Astrocyte (in vitro differentiated cells and primary cell): ENCODE results near the gene FAM240A. TPM values are rescaled to one million over a fixed set of nuclear protein-coding genes. Genes with fewer than 3 reads are reported as not detected.

Source experiments
- DNase-seq: peaks from one replicate; pipeline ENCODE4 v3.0.0-alpha.2; 2010; ENCODE audit warnings: low read depth
- FAIRE-seq: peaks from 2 replicates; lab custom pipeline; 2011; peaks lifted over from hg19 to GRCh38; lab: Jason Lieb, UNC
- H2AFZ ChIP-seq: 2 replicates; pipeline ENCODE4 v1.6.0; 2012; ENCODE audit warnings: low read depth, low read length, inconsistent platforms
- H3K27ac ChIP-seq: 2 replicates; pipeline ENCODE4 v1.5.1; 2011; ENCODE audit warnings: low read depth, low read length, inconsistent platforms
- H3K27me3 ChIP-seq: 2 replicates; pipeline ENCODE4 v1.6.0; 2011; ENCODE audit warnings: low read length, inconsistent platforms; ENCODE audit not compliant: insufficient read depth
- H3K36me3 ChIP-seq: 2 replicates; pipeline ENCODE4 v1.5.1; 2011; ENCODE audit warnings: low read length, inconsistent platforms; ENCODE audit not compliant: insufficient read depth
- H3K4me1 ChIP-seq: 2 replicates; pipeline ENCODE4 v1.5.1; 2011; ENCODE audit warnings: low read length, inconsistent platforms; ENCODE audit not compliant: insufficient read depth
- H3K4me2 ChIP-seq: 2 replicates; pipeline ENCODE4 v1.6.0; 2012; ENCODE audit warnings: low read length, inconsistent platforms
- H3K4me3 ChIP-seq: 2 replicates; pipeline ENCODE4 v1.5.1; 2011; ENCODE audit warnings: low read depth, mild to moderate bottlenecking, low read length, inconsistent platforms; ENCODE audit not compliant: insufficient read depth
- H3K79me2 ChIP-seq: 2 replicates; pipeline ENCODE4 v1.6.0; 2012; ENCODE audit warnings: mild to moderate bottlenecking, low read length, inconsistent platforms; ENCODE audit not compliant: insufficient read depth
- H3K9ac ChIP-seq: 2 replicates; pipeline ENCODE4 v1.6.0; 2012; ENCODE audit warnings: mild to moderate bottlenecking, low read length, inconsistent platforms
- H3K9me3 ChIP-seq: 2 replicates; pipeline ENCODE4 v1.5.1; 2012; ENCODE audit warnings: low read depth, mild to moderate bottlenecking, low read length, inconsistent platforms; ENCODE audit not compliant: insufficient read depth
- H4K20me1 ChIP-seq: 2 replicates; pipeline ENCODE4 v1.6.0; 2012; ENCODE audit warnings: low read length, inconsistent platforms; ENCODE audit not compliant: insufficient read depth
- H3K27ac Mint-ChIP-seq: one replicate; pipeline ENCODE4 v1.8.0; 2021; ENCODE audit warnings: mild to moderate bottlenecking, mixed read lengths; ENCODE audit not compliant: unreplicated experiment
- H3K27me3 Mint-ChIP-seq: one replicate; pipeline ENCODE4 v1.8.0; 2021; ENCODE audit warnings: low read depth, mixed read lengths; ENCODE audit not compliant: unreplicated experiment
- H3K36me3 Mint-ChIP-seq: one replicate; pipeline ENCODE4 v1.8.0; 2021; ENCODE audit warnings: low read depth, mixed read lengths; ENCODE audit not compliant: unreplicated experiment
- H3K4me1 Mint-ChIP-seq: one replicate; pipeline ENCODE4 v1.8.0; 2021; ENCODE audit warnings: low read depth, mixed read lengths; ENCODE audit not compliant: unreplicated experiment
- H3K4me3 Mint-ChIP-seq: one replicate; pipeline ENCODE4 v1.8.0; 2021; ENCODE audit warnings: mild to moderate bottlenecking, moderate library complexity, mixed read lengths; ENCODE audit not compliant: unreplicated experiment
- H3K9me3 Mint-ChIP-seq: one replicate; pipeline ENCODE4 v1.8.0; 2021; ENCODE audit warnings: mild to moderate bottlenecking, mixed read lengths; ENCODE audit not compliant: unreplicated experiment
- CTCF ChIP-seq: IDR thresholded peaks from 2 replicates; pipeline ENCODE4 v1.5.1; 2011; ENCODE audit warnings: low read depth, mild to moderate bottlenecking, inconsistent platforms, low read length, moderate library complexity; ENCODE audit not compliant: insufficient read depth
- EZH2 ChIP-seq: IDR thresholded peaks from 2 replicates; pipeline ENCODE4 v1.6.1; 2012; ENCODE audit warnings: mild to moderate bottlenecking, low read length, inconsistent platforms; ENCODE audit not compliant: insufficient read depth
- total RNA-seq: library from RNA; stranded (reverse); gene quantifications from 2 replicates; pipeline ENCODE4 v1.2.1, GENCODE V29; 2021

The FAM240A gene
- total RNA-seq, 1 donor from 2014 or later = not detected

DNA sequence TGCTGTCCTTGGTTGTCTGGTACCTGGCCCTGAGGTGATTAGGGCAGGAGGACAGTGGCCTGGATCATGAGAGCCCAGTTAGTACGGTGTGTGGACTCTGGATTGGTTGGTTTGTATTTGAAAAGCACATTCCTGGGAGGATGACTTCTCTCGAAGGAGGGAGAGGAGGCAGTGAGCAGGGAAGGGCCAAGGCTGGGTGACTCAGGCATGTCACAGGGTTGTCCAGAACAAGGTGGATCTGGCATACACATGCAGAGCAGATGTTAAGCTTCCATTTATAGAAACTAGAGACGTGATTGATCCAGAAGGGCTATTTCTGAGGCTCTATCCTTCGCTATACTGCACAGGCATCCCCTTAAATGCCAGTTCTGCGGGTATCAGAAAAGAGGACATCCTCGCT is 34.4 kb downstream of the FAM240A start:
- Mint-ChIP-seq H3K9me3 (peaks cover 5% of the 10 kb centered on the region), H3K27ac (peak overlapping the region; percentile 56)

GRCh38 chr3:46648096-46648495 is 35.8 kb downstream of the FAM240A start:
- no peaks in the 10 kb centered on the region for H3K79me2 ChIP-seq
- Mint-ChIP-seq H3K36me3 (no peaks in the 10 kb centered on the region), H3K9me3 (peaks cover 6% of the 10 kb centered on the region), H3K27ac (no peak overlapping the region), H3K4me1 (peaks cover 5% of the 10 kb centered on the region), H3K4me3 (no peak overlapping the region), H3K27me3 (peaks cover 3% of the 10 kb centered on the region)
- no peaks in the 10 kb centered on the region for H3K9me3 ChIP-seq
- H3K4me2 ChIP-seq = no peak overlapping the region
- FAIRE-seq = no peak
- no peaks in the 10 kb centered on the region for H4K20me1 ChIP-seq
- no peak overlapping the region for H3K9ac ChIP-seq
- no peaks in the 10 kb centered on the region for H3K4me1 ChIP-seq
- no peak for DNase-seq
- no peak overlapping the region for H3K27ac ChIP-seq
- TF ChIP-seq EZH2 (no peak), CTCF (no peak)
- H3K4me3 ChIP-seq = no peak overlapping the region
- no peaks in the 10 kb centered on the region for H3K36me3 ChIP-seq
- no peak overlapping the region for H2AFZ ChIP-seq
- H3K27me3 ChIP-seq = peaks cover 3% of the 10 kb centered on the region

More for the DNA sequence above, 34.4 kb downstream of the FAM240A start:
- Histone ChIP-seq H2AFZ (no peak overlapping the region), H3K27ac (no peak overlapping the region), H4K20me1 (no peaks in the 10 kb centered on the region), H3K4me3 (no peak overlapping the region), H3K9me3 (no peaks in the 10 kb centered on the region), H3K9ac (no peak overlapping the region), H3K27me3 (peaks cover 5% of the 10 kb centered on the region), H3K4me2 (no peak overlapping the region), H3K36me3 (no peaks in the 10 kb centered on the region), H3K79me2 (no peaks in the 10 kb centered on the region), H3K4me1 (no peaks in the 10 kb centered on the region)
- peaks cover 3% of the 10 kb centered on the region for H3K27me3 Mint-ChIP-seq
- no peak overlapping the region for H3K4me3 Mint-ChIP-seq
- H3K4me1 Mint-ChIP-seq = peaks cover 5% of the 10 kb centered on the region
- peak; percentile 54 for DNase-seq
- no peak for FAIRE-seq
- H3K36me3 Mint-ChIP-seq = no peaks in the 10 kb centered on the region
- no peak for TF ChIP-seq CTCF
- TF ChIP-seq EZH2 = no peak

DNA sequence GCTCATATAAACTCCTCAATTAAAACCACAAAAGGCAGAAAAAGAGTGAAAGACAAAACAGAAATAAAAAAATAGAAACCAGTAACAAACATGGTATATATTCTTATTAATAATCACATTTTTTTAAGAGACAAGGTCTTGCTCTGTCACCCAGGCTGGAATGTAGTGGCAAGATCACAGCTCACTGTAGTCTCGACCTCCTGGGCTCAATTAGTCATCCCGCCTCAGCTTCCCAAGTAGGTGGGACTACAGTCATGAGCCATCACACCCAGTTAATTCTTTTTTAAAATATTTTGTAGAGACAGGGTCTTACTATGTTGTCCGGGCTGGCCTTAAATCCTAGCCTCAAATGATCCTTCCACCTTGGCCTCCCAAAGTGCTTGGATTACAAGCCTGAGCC is 37.1 kb downstream of the FAM240A start:
- no peaks in the 10 kb centered on the region for H3K4me1 ChIP-seq
- no peak overlapping the region for H3K4me2 ChIP-seq
- no peak overlapping the region for H3K4me3 ChIP-seq
- DNase-seq (peak; percentile 9), FAIRE-seq (no peak)
- H3K9me3 ChIP-seq = no peaks in the 10 kb centered on the region
- H3K36me3 ChIP-seq = no peaks in the 10 kb centered on the region
- H3K9ac ChIP-seq = no peak overlapping the region
- Mint-ChIP-seq H3K36me3 (no peaks in the 10 kb centered on the region), H3K4me1 (peaks cover 5% of the 10 kb centered on the region), H3K27ac (peak overlapping the region; percentile 44), H3K27me3 (peaks cover under 1% of the 10 kb centered on the region), H3K9me3 (peaks cover 6% of the 10 kb centered on the region), H3K4me3 (no peak overlapping the region)
- no peak overlapping the region for H2AFZ ChIP-seq
- H3K79me2 ChIP-seq = no peaks in the 10 kb centered on the region
- H3K27me3 ChIP-seq = peaks cover 2% of the 10 kb centered on the region
- no peaks in the 10 kb centered on the region for H4K20me1 ChIP-seq
- TF ChIP-seq EZH2 (no peak), CTCF (no peak)
- no peak overlapping the region for H3K27ac ChIP-seq
